ENCODE results near the gene MGAT3. TPM values are rescaled to one million over a fixed set of nuclear protein-coding genes. Genes with fewer than 3 reads are reported as not detected.

Gene MGAT3
- total and polyA plus RNA-seq, 9 of the 15 experiments (the other 6 are each of a cell fraction or from before 2014, with no cell fraction given), result 0.10 to 11.5 (median 4.6) TPM

DNA sequence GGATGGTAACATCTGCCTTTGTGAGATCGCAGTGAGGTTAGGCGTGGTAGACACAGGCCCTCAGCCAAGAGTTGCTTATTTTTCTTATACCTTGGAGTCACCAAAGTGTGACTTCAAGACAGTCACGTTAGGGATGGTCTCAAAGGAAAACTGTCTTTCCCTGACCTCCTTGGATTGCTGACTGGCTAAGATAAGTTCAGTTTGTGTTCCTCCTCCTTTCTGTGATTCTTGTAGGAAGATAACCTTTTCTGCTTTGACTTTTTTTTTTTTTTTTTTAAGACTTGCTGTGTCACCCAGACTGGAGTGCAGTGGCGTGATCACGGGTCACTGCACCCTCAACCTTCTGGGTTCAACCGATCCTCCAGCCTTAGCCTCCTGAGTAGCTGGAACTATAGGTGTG lies 34.1 kb upstream of the MGAT3 start (continued):
- no peak for TF ChIP-seq RFX7 (CRISPR knock-in tag; IDR thresholded peaks at IDR 0.05)
- TF ChIP-seq GTF2B (IDR thresholded peaks at IDR 0.05; ENCODE audit: extremely low read depth, insufficient read length), result no peak
- TF ChIP-seq ZNF639 (CRISPR knock-in tag; conservative IDR thresholded peaks at IDR 0.05 in 1 of 2, IDR thresholded peaks at IDR 0.05 in 1 of 2), result 0 out of 4 replicates have a peak, but pooled peaks of 1 of the 2 experiments have one; percentile 34
- TF ChIP-seq ZNF239 (CRISPR knock-in tag; IDR thresholded peaks at IDR 0.05), result no peak
- TF ChIP-seq, protein P1, sequence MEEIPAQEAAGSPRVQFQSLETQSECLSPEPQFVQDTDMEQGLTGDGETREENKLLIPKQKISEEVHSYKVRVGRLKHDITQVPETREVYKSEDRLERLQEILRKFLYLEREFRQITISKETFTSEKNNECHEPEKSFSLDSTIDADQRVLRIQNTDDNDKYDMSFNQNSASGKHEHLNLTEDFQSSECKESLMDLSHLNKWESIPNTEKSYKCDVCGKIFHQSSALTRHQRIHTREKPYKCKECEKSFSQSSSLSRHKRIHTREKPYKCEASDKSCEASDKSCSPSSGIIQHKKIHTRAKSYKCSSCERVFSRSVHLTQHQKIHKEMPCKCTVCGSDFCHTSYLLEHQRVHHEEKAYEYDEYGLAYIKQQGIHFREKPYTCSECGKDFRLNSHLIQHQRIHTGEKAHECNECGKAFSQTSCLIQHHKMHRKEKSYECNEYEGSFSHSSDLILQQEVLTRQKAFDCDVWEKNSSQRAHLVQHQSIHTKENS (CRISPR knock-in tag; IDR thresholded peaks at IDR 0.05), result no peak
- peak; percentile 88 for TF ChIP-seq MAFG (tag; conservative IDR thresholded peaks at IDR 0.05)
- TF ChIP-seq, protein P2, sequence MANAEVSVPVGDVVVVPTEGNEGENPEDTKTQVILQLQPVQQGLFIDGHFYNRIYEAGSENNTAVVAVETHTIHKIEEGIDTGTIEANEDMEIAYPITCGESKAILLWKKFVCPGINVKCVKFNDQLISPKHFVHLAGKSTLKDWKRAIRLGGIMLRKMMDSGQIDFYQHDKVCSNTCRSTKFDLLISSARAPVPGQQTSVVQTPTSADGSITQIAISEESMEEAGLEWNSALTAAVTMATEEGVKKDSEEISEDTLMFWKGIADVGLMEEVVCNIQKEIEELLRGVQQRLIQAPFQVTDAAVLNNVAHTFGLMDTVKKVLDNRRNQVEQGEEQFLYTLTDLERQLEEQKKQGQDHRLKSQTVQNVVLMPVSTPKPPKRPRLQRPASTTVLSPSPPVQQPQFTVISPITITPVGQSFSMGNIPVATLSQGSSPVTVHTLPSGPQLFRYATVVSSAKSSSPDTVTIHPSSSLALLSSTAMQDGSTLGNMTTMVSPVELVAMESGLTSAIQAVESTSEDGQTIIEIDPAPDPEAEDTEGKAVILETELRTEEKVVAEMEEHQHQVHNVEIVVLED (CRISPR knock-in tag; IDR thresholded peaks at IDR 0.05), result no peak
- TF ChIP-seq PRMT5 (CRISPR knock-in tag; IDR thresholded peaks at IDR 0.05), result no peak
- TF ChIP-seq PHF20 (IDR thresholded peaks at IDR 0.05; ENCODE audit: partially characterized antibody), result no peak
- TF ChIP-seq PTBP1 (IDR thresholded peaks at IDR 0.05; ENCODE audit: low read depth, low read length), result no peak
- TF ChIP-seq NEUROD1 (IDR thresholded peaks at IDR 0.05; ENCODE audit: borderline replicate concordance, low read depth, low read length, partially characterized antibody), result no peak
- TF ChIP-seq CTBP1 (IDR thresholded peaks at IDR 0.05; ENCODE audit: borderline replicate concordance), result peak; percentile 44; the same call in 1 of the 2 replicates
- no peak for TF ChIP-seq ZNF124 (CRISPR knock-in tag; IDR thresholded peaks at IDR 0.05)
- no peak for TF ChIP-seq POLR2B (IDR thresholded peaks at IDR 0.05; ENCODE audit: low read depth, partially characterized antibody)
- TF ChIP-seq BCOR (IDR thresholded peaks at IDR 0.05), result peak; percentile 89
- no peak for TF ChIP-seq TFAM (CRISPR knock-in tag; conservative IDR thresholded peaks at IDR 0.05)
- TF ChIP-seq, protein P3, sequence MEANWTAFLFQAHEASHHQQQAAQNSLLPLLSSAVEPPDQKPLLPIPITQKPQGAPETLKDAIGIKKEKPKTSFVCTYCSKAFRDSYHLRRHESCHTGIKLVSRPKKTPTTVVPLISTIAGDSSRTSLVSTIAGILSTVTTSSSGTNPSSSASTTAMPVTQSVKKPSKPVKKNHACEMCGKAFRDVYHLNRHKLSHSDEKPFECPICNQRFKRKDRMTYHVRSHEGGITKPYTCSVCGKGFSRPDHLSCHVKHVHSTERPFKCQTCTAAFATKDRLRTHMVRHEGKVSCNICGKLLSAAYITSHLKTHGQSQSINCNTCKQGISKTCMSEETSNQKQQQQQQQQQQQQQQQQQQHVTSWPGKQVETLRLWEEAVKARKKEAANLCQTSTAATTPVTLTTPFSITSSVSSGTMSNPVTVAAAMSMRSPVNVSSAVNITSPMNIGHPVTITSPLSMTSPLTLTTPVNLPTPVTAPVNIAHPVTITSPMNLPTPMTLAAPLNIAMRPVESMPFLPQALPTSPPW (CRISPR knock-in tag; IDR thresholded peaks at IDR 0.05), result 0 out of 2 replicates have a peak, but pooled peaks have one; percentile 22
- no peak for TF ChIP-seq POLR2A (conservative IDR thresholded peaks at IDR 0.05)
- no peak for TF ChIP-seq PHB2 (IDR thresholded peaks at IDR 0.05; ENCODE audit: low read depth)
- TF ChIP-seq SP1 (CRISPR knock-in tag; IDR thresholded peaks at IDR 0.05), result no peak
- TF ChIP-seq, protein P4, sequence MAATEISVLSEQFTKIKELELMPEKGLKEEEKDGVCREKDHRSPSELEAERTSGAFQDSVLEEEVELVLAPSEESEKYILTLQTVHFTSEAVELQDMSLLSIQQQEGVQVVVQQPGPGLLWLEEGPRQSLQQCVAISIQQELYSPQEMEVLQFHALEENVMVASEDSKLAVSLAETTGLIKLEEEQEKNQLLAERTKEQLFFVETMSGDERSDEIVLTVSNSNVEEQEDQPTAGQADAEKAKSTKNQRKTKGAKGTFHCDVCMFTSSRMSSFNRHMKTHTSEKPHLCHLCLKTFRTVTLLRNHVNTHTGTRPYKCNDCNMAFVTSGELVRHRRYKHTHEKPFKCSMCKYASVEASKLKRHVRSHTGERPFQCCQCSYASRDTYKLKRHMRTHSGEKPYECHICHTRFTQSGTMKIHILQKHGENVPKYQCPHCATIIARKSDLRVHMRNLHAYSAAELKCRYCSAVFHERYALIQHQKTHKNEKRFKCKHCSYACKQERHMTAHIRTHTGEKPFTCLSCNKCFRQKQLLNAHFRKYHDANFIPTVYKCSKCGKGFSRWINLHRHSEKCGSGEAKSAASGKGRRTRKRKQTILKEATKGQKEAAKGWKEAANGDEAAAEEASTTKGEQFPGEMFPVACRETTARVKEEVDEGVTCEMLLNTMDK (IDR thresholded peaks at IDR 0.05; ENCODE audit: borderline replicate concordance, insufficient read depth, low read depth, low read length, poor library complexity, severe bottlenecking), result no peak
- no peak for TF ChIP-seq SRSF9 (IDR thresholded peaks at IDR 0.05; ENCODE audit: borderline replicate concordance, low read depth, low read length)
